CD4-positive, alpha-beta T cell treated with Interleukin-15 for 4 hours (primary cell): ENCODE measurements around the gene CHST10.
"Not testable (repeated sequence)": the region's sequence is repeated elsewhere in the genome, so short reads cannot be mapped to it uniquely, and the experiment has no call there.

Experiments
- DNase-seq: peaks from one replicate; pipeline ENCODE4 v3.0.0-alpha.2; 2020; ENCODE audit warnings: low spot score

CHST10 gene

DNA sequence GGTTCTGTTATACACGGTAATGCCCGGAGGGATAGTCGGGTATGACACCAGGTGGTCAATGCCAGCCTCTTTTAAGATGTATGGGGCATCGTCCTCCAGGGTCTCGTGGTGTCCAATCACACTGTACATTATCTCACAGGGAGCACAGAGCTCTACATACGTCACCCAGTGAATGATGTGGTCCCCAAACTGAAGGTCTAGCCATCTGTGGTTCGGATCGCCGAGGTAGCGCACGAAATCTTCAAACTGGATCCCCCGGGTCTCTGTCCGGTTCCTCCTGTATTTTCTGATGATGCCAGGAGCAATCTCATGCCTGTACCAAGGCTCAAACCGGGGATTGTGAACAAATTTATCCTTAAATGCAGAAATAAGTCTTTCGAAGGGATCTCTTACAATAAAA is 24.1 kb downstream of the CHST10 start:
- DNase-seq = no peak

DNA sequence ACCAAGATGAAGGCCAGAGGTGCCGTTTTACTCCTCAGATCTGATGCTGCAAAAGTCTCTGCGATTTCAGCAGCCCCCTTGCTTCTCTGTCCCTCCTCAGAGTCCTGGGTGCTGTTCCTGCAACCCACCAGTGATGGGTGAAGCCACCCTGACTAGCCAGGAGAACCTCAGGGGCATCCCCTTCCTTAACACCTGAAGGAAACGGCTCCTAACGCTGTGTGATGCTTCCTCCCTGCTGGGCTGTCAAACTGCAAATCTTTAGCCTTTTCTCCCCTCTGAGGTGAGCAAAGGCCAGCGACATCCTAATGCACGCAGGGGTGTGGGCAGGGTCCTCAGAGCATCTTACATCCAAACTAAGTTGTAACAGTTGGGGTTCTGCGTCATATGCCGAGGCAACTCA is 24.8 kb downstream of the CHST10 start:
- DNase-seq = no peak

DNA sequence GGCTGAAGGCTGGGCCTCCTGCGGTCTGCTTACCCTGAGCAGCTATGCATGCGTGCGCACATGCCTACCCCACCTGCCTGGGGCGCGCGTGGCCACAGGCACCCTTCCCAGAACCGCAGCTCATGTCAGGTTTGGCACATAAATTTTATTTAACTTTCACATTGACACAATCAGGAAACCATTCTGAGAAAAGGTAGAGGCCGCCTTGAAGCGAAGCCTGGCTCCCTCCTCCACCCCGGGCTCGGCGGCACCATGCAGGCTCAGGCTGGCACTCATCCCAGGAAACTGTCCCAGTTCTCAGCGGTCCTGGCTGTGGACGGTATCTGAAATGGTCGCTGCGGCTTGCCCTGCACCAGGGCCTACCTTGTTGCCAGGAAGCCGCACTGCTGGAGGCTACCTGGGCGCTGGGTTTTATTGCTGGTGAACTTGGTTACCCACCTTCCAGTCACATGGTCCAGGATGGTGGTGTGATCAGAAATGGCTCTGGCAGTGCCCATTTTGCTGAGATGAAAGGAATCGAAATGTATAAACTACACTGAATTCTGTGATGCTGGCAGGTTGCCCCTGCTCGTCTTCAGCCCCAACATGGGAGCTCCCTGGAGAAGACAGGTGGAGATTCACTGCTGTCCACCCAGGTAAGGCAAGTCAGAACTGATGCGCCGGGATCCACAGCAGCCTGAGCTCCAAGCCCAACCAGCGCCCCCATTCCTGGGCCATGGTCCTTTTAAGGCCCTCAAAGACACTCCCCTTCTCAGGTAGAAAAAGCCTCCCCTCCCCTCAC is 25.5 kb downstream of the CHST10 start:
- DNase-seq = no peak

DNA sequence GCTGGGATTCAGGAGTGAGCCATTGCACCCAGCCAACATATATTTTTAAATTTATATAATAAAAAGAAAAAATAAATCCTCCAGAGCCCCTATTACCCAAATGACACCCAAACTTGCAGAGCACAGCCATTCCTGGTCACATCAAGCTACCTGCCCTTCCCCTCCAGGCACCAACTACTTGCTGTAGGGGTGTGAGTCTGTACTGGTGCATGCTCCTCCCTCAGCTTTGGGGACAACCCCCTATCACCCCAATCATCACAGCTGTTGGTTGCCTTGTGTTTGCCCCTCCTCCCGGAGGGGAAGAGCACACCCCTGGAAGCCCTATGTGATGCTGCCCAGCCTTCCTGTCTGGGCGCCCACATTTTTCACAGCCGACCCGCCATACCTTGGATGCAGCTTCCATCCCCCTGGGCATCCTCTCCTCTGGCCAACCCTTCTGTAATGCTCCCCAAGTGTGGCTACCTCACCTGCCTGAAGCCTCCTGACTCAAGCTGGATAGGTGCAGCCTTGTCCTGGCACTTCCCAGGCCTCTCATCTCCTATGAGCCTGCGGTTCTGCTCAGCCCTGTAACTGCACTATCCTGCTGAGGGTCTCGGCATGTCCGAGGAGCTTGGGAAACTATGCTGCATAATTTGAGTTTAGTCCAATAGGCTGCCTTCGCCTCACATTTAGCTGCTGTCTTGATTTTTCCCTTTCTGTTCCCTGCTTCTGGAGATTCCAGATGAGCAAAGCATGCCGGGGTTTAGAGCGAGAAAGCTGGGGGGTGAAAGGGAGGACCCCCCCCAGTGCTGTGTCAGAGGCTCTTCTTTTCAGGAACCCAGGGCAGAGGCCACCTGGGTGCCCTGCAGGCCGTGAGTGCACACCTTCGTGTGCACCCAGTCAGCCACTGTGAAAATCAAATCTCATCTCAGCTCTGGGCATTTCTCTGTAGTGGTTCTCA is 27.2 kb downstream of the CHST10 start:
- no peak for DNase-seq

DNA sequence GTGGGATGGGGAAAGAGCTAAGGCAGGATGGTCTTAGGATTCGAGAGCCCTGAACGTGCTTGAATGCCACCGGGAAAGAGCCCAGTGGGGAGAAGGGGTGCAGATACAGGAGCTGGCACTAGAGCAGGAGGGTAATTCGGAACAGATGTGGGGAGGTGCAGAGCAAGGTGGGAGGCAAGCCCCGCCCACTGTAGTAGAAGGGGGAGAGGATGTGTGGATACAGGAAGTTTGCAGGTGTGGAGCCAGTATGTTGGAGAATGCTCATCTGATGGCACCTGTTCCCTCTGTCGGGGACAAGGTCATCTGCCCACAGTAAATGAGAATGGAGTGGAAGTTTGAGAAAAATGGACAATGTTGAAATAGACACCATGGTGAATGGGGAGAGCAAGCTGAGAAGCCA is 28.8 kb downstream of the CHST10 start:
- DNase-seq = no peak

DNA sequence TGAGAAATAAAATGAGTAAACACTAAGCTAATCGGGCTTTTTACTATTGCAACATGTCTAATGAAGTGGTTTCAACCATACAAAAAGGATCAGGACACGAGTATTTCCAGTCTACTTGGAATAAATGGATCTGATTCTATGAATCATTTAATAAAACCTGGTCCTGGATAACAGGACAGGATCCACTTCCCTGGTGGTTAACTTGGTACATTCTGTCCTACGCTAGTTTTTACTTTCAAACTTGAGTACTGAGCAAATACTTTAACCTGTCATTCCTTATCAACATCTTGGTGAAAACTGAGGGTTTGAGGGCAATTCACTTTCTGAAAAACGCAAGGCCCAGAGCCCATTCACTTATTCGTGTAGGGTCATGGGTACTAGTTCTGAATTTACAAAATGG is 33.5 kb downstream of the CHST10 start:
- DNase-seq = no peak

DNA sequence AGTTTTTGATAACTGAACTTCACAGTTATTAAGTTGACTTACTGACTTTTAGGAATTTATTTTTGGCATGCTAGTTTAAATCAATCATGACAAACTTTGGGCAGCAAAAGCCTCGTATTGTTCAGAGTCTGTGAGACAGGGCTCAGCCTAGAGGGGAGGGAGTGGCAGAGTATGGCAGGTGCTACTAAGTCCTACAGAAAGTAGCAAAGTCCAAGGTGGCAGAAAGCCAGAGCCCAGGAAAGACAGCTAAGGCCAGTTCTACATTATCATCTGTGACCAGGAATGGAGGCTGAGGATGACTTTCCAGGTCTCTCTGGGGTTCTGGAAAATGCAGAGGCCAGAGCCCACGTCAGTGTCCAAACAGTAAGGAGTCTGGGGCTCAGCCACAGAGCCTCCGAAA is 34.2 kb downstream of the CHST10 start:
- DNase-seq = no peak

DNA sequence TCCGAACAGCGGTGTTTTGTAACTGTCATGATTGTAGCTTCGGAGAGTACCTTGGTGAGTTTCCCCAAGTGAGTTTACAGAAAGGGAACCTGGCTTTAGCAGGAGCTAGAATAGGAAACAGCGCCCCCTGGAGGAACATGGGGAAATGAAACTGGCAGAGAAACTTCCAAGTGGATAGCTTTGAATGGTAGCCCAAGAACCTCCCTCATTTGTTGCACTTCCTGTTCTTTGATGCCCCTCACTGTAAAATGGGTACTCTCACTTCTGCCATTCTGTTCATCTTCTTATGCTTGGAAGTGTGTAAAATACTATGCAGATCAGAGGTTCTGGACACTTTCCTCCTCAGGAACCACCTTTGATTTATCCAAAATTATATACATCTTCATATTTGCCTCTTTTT is 36.2 kb downstream of the CHST10 start:
- DNase-seq = peak; percentile 56

DNA sequence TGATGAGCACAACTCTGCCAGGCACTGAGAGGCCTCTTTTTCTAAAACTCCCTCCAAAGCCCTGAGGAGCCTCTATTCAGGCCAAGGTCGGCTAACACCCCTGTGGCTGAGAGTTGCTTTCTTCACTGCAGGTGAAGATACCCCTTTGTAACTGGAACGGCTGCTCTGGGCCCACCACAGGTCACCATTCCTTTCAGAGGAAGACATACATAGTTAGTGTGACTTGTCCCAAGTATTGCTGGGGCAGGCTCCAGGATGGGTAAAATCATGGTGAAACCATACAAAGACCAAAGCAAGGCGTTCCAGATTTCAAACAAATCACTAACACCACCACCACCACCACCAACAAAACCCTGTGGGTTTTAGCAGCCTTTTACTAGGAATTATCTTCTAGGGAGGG is 36.8 kb downstream of the CHST10 start:
- DNase-seq = no peak

DNA sequence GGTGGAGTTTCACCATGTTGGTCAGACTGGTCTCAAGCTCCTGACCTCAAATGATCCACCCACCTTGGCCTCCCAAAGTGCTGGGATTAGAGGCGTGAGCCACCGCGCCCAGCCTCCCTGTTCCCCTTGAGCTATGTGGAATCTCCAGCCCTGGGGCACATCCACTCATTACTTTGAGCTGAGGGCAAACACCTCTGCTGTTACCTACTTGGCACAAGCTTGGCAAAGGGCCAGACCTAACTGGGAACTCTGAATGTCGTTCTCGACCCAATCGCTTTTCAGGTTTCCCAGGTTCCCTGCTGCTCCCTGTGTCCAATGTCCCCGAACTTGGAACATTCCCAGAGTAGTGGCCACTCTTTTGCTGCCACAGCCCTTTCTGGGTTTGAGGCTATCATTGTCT is 40.6 kb downstream of the CHST10 start:
- no peak for DNase-seq

DNA sequence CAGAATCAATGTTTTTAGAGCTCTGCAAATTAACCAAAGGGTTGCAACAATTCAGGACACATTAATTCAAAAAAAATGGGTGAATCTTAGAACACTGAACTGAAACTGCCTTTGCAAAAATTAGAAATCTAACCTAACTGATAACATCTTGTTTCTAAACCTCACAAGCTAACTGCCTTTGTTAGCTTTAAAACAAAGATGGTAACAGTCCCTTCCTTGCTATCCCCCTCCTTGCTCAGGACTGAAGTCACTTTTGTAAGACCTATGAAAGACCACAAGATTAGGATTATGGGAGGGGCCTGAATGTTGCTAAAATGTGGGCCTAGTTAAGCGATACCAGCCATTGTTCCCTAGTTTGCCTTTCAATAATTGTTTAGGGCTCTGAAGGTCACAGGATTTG is 50.3 kb downstream of the CHST10 start:
- no peak for DNase-seq

DNA sequence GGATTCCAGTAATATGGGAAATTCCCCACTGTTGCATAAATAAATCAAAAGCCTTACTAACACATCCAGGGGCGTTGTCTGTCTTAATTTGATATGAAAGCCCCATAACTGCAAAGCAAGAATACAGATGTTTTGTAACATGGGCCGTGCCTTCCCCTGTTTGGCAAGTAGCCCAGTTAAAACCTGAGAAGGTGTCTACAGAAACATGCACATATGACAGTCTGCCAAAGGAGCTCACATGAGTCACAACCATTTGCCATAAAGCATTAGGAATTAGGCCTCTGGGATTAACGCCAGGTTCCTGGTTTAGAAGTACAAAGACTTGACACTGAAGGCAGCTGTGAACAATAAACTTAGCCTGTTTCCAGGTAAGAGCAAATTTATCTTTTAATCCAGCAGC is 52.0 kb downstream of the CHST10 start:
- DNase-seq = no peak

DNA sequence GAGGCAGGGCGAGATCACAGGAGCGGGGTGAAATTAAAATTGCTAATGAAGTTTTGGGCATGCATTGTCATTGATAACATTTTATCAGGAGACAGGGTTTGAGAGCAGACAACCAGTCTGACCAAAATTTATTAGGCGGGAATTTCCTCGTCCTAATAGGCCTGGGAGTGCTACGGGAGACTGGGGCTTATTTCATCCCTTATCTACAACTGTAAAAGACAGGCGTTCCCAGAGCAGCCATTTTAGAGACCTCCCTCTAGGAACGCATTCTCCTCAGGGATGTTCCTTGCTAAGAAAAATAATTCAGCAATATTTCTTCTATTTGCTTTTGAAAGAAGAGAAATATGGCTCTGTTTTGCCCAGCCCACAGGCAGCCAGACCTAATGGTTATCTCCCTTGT is 55.2 kb downstream of the CHST10 start:
- DNase-seq = not testable (repeated sequence)

DNA sequence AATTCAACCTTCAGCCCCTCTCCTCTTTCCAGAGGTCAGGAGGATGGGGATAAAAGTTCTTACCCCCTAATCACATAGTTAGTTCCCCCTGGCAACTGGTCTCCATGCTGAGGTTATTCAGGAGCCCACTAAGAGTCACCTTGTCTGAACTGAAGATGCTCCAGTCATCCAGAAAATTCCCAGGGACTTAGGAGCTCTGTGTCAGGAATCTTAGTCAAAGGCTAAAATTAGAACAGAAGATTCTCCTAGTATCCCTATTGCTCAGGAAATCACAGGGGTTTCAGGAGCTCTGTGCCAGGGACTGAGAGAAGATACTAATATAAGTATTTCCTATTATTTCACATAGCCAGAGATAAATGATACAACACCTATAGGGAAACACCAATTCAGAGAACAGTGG is 57.9 kb downstream of the CHST10 start:
- DNase-seq = no peak

DNA sequence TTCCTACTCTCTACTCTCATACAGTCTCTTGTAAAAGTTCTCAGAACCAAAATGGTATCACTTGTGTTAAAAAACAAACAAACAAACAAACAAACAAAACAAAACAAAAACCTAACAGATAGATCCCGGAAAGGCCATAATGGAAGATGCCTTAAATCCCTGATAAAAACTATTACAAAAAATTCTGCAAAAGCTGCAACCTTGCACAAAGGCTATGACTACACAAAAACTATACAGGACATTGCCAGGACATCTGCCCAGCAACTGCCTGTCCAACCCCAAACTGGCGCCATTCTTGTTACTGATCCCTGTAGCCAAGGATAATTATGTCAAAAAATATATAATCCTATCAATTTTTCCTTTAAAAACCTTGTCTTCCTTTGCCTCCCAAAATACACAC is 58.9 kb downstream of the CHST10 start:
- DNase-seq = no peak

DNA sequence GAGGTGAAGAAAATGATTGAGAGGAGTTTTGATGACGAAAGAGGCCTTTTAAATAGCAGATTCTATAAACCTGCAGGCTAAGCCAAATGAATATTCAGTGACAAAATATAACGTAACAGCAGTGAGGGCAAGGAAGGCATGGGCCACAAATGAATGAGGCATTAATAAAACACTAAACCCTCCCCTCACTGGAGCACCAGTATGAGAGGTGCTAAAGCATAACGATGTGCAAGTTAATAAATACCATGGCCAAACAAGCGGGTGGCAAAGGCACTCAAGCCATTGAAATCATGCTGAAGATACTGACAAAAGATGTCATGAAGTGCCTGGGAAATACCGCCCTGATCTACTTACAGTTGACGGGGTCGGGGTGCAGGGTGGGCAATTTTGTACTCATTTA is 64.9 kb downstream of the CHST10 start:
- DNase-seq = no peak

DNA sequence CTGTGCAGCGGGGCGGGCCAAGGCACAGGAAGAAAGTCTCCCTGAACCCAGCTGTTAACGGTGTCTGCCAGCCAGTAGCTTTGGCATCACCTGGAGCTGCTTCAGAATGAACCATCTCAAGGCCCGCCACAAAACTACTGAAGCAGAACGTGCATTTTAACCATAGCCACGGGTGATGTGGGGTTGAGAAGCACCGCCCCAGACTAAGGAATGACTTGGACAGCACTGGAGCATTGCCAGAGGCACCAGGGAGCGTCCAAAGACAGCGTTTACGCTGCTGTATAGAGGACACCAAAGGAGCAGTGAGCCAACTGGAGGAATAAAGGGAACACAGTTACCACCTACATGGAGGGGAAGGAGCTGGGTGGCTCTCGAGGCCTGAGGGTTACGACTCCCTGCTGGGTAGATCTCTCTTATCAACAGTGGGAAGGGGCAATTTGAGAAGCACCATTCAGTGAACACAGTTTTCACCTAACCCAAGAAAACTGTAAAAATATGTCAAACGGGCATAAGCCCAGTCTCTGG is 66.7 kb downstream of the CHST10 start:
- no peak for DNase-seq

DNA sequence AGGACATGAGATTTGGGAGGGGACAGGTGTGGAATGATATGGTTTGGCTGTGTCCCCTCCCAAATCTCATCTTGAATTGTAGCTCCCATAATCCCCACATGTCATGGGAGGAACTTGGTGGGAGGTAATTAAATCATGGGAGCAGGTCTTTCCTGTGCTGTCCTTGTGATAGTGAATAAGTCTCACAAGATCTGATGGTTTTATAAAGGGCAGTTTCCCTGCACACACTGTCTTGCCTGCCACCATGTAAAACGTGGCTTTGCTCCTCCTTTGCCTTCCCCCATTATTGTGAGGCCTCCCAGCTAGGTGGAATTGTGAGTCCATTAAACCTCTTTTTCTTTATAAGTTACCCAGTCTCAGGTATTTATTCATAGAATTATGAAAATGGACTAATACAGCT is 72.3 kb downstream of the CHST10 start:
- not testable (repeated sequence) for DNase-seq

DNA sequence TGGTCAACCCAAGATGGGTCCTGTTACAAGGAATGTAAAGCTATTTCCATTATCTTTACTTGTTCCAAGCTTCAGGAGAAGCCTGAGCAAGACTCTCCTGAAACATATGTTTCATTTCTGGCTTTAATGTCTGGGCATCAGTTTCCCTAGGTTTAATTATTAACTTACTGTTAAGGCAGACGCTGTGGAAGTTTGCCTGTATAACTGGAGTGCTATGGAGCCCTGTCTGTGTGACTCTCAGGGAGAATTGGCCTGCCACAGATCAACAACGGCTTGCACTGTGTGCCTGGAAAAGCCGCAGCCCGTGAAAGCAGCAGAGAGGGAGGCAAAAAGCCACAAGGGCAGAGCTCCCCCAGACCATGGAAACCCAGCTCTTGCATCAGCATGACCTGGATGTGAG is 73.0 kb downstream of the CHST10 start:
- DNase-seq = no peak

DNA sequence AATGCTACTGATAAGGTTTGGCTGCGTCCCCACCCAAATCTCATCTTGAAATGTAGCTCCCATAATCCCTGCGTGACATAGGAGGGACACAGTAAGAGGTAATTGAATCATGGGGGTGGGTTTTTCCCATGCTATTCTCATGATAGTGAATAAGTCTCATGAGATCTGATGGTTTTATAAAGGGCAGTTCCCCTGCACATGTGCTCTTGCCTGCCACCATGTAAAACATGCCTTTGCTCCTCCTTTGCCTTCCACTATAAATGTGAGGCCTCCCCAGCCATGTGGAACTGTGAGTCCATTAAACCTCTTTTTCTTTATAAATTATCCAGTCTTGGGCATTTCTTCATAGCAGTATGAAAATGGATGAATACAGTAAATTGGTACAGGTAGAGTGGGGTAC is 75.0 kb downstream of the CHST10 start:
- DNase-seq = not testable (repeated sequence)
